OCI-LY3 (cell line): ENCODE results near the gene TMEM190.

Experiments used
- EZH2phosphoT487 ChIP-seq: fragments of 200-600 bp; shearing (Covaris generic); IDR thresholded peaks from 2 replicates; pipeline ENCODE4 v1.6.1; 2018; ENCODE audit warnings: antibody characterized with exemption, mixed run types, low read depth
- TF ChIP-seq, protein P1 (sequence below): fragments of 200-600, 300-600 bp; sonication (generic); IDR thresholded peaks from 2 replicates; pipeline ENCODE4 v1.5.1; 2014; ENCODE audit warnings: antibody characterized with exemption, low read length, low read depth

DNA sequence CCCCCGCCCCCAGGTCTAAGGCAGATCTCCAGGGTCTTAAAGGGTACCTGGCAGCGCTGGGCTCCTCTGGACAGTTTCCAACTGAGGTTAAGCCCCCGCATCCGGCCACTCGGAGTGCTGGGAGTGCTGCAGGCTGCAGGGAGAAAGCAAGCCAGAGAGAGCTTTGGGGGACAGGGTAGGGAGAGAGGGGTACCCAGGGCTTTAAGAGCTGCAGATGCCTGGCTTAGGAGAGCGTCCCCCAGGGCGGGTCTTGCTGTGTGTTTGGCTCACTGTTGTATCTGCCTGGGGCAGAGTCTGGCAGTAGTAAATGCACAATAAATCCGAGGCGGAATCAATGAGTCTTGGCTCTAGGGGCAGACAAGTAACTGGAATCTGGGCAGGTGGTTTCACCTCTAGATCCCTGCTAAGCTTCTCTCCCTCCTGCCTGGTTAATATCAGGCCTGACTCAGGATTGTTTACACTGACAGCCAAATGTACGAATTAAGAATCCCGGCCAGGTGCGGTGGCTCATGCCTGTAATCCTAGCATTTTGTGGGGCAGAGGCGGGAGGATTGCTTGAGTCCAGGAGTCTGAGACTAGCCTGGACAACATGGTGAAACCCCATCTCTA lies 21.3 kb upstream of the TMEM190 start:
- TF ChIP-seq, protein P1, sequence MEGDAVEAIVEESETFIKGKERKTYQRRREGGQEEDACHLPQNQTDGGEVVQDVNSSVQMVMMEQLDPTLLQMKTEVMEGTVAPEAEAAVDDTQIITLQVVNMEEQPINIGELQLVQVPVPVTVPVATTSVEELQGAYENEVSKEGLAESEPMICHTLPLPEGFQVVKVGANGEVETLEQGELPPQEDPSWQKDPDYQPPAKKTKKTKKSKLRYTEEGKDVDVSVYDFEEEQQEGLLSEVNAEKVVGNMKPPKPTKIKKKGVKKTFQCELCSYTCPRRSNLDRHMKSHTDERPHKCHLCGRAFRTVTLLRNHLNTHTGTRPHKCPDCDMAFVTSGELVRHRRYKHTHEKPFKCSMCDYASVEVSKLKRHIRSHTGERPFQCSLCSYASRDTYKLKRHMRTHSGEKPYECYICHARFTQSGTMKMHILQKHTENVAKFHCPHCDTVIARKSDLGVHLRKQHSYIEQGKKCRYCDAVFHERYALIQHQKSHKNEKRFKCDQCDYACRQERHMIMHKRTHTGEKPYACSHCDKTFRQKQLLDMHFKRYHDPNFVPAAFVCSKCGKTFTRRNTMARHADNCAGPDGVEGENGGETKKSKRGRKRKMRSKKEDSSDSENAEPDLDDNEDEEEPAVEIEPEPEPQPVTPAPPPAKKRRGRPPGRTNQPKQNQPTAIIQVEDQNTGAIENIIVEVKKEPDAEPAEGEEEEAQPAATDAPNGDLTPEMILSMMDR, result no peak
- TF ChIP-seq EZH2phosphoT487, result no peak
